ENCODE data around the gene SAP30. TPM values are rescaled to one million over a fixed set of nuclear protein-coding genes. Genes with fewer than 3 reads are reported as not detected.
A peak's percentile ranks its signal among the peaks of the same experiment; 100 is the strongest.

The SAP30 gene
- polyA plus RNA-seq, 1 donor (not counting 4 experiments of a cell fraction or from before 2014, with no cell fraction given) = 12.9 TPM

- Histone ChIP-seq H3K36me3 (ENCODE audit: control insufficient read depth in 2 of 2, extremely low read depth in 1 of 2, insufficient read depth in 2 of 2, low read length in 2 of 2) (peaks cover 0 to 13% of the 10 kb centered on the region in 2 experiments), H3K4me2 (ENCODE audit: control insufficient read depth, extremely low read depth, insufficient read depth, low read depth, low read length) (peak overlapping the region; percentile 98), H2AFZ (ENCODE audit: control insufficient read depth, low read length) (peak overlapping the region; percentile 87), H3K9me1 (ENCODE audit: control insufficient read depth, extremely low read depth, insufficient read depth, low read length) (no peaks in the 10 kb centered on the region), H3K4me3 (ENCODE audit: control insufficient read depth in 2 of 3, extremely low read depth in 1 of 3, insufficient read depth in 2 of 3, low read depth in 1 of 3, low read length in 3 of 3) (peak overlapping the region; percentile 90 to 98 (median 92)), H3K27me3 (ENCODE audit: control insufficient read depth, extremely low read depth, insufficient read depth, low read length) (no peaks in the 10 kb centered on the region), H3K79me2 (ENCODE audit: control insufficient read depth, insufficient read depth, low read length) (peaks cover 18% of the 10 kb centered on the region), H3K9ac (ENCODE audit: control insufficient read depth, extremely low read depth, insufficient read depth, low read length) (peak overlapping the region; percentile 98), H3K9me3 (ENCODE audit: control insufficient read depth, low read depth, low read length) (no peaks in the 10 kb centered on the region), H4K20me1 (ENCODE audit: control insufficient read depth, extremely low read depth, insufficient read depth, low read length) (peaks cover 4% of the 10 kb centered on the region), H3K4me1 (ENCODE audit: control insufficient read depth, extremely low read depth, insufficient read depth, low read length) (peaks cover 13% of the 10 kb centered on the region), H3K27ac (ENCODE audit: control insufficient read depth, insufficient read depth, low read length) (peak overlapping the region; percentile 93)
- DNase-seq (ENCODE audit: low read depth, low spot score) = no peak
- TF ChIP-seq CTCF (optimal IDR thresholded peaks at IDR 0.05 in 1 of 3, IDR thresholded peaks at IDR 0.05 in 1 of 3, conservative IDR thresholded peaks at IDR 0.05 in 1 of 3; ENCODE audit: extremely low read depth in 1 of 3, insufficient read depth in 2 of 3, low read length in 3 of 3) = no peak
- TF ChIP-seq EZH2 (IDR thresholded peaks at IDR 0.05; ENCODE audit: low read length) = no peak
- no peak for FAIRE-seq
- dilution Hi-C loops (cut with MboI; ENCODE audit: extremely low pct_ligation_motif_present, low sequenced_read_pairs) = no loop called here
These were observed 37.1 kb upstream of the SAP30 start for GRCh38 chr4:173333658-173334084.

DNA sequence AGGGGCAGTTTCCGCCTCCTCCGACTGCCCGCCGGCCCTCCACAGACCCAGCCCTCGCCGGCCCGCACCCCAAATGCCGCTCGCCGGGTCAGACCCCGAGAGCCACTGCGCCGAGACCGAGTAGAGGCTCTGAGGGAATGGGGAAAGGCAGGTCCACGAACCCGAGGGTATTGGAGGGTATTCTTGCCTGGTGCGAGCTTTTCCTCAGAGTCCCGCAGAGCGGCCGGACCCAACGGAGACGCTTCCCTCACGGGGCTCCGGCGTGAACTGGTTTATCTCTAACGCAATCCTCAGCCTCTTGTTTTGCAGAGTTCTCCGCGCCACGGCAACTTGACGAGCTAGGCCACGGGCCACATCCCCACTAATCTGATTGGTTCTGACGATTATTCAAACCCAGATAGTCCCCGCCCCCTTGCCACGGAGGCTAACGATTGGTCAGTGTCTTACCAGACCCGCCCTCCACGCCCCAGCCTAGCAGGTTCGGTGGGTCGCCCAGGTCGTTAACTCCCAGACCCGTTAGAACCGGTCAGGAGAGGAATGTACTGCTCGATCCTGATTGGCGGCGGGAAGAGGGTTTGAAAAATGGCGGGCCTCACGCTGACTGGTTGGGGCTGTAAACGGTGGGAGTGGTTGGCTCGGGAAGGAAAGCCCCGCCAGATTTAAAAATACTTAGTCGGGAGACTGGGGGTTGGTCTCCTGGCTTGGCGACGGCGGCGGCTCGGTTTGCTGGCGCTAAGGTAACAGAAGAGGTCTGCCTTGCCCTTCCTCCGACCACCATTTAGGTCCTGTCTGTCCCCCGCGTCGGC is 36.5 kb upstream of the SAP30 start, which contains the start of gene HMGB2:
HMGB2 (minus strand) TSS at position 274 of the 806 bp plus-strand sequence. CDS start 709 bp downstream, outside the sequence.
- Histone ChIP-seq H3K79me2 (ENCODE audit: control insufficient read depth, insufficient read depth, low read length) (peaks cover 18% of the 10 kb centered on the region), H4K20me1 (ENCODE audit: control insufficient read depth, extremely low read depth, insufficient read depth, low read length) (peaks cover 4% of the 10 kb centered on the region), H3K9me1 (ENCODE audit: control insufficient read depth, extremely low read depth, insufficient read depth, low read length) (no peaks in the 10 kb centered on the region), H3K9me3 (ENCODE audit: control insufficient read depth, low read depth, low read length) (no peaks in the 10 kb centered on the region), H3K4me3 (ENCODE audit: control insufficient read depth in 2 of 3, extremely low read depth in 1 of 3, insufficient read depth in 2 of 3, low read depth in 1 of 3, low read length in 3 of 3) (peak within 1 kb of the TSS; percentile 92 to 98 (median 94)), H3K36me3 (ENCODE audit: control insufficient read depth in 2 of 2, extremely low read depth in 1 of 2, insufficient read depth in 2 of 2, low read length in 2 of 2) (peaks cover 0 to 13% of the 10 kb centered on the region in 2 experiments), H3K27ac (ENCODE audit: control insufficient read depth, insufficient read depth, low read length) (peak within 1 kb of the TSS; percentile 93), H3K9ac (ENCODE audit: control insufficient read depth, extremely low read depth, insufficient read depth, low read length) (peak within 1 kb of the TSS; percentile 98), H2AFZ (ENCODE audit: control insufficient read depth, low read length) (peak within 1 kb of the TSS; percentile 99), H3K27me3 (ENCODE audit: control insufficient read depth, extremely low read depth, insufficient read depth, low read length) (no peaks in the 10 kb centered on the region), H3K4me1 (ENCODE audit: control insufficient read depth, extremely low read depth, insufficient read depth, low read length) (peaks cover 13% of the 10 kb centered on the region), H3K4me2 (ENCODE audit: control insufficient read depth, extremely low read depth, insufficient read depth, low read depth, low read length) (peak within 1 kb of the TSS; percentile 98)
- DNase-seq (ENCODE audit: low read depth, low spot score) (peak; percentile 96), FAIRE-seq (peak; percentile 89)
- TF ChIP-seq EZH2 (IDR thresholded peaks at IDR 0.05; ENCODE audit: low read length) (no peak), CTCF (optimal IDR thresholded peaks at IDR 0.05 in 1 of 3, IDR thresholded peaks at IDR 0.05 in 1 of 3, conservative IDR thresholded peaks at IDR 0.05 in 1 of 3; ENCODE audit: extremely low read depth in 1 of 3, insufficient read depth in 2 of 3, low read length in 3 of 3) (no peak)
- dilution Hi-C loops (cut with MboI; ENCODE audit: extremely low pct_ligation_motif_present, low sequenced_read_pairs) = no loop called here

Data from keratinocyte (primary cell).